ENCODE measurements around the gene CHCHD6.

CHCHD6 gene

GRCh38 chr3:126971891-126972351 is 267.9 kb downstream of the CHCHD6 start:
- DNase-seq (ENCODE audit: low read depth in 2 of 2, low spot score in 1 of 2): no peak

DNA sequence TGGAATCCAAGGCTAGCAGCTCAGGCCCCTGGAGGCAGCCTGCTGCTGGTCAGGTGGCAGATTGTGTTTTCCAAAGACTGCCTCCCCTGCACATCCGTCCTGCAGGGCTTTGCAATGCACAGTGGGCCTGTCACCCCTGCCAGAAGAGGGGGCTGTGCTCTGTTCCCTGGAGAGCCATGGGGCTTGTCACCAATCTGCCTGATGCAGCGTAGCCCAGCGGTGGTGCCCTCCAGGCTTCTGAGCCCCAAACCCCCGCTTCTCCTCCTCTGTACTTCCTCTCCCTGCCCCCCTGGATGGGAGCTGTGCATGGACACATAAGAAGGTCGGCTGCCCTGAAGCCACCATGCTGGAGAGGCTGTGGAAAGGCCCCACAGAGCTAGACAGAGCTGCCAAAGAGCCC is 268.8 kb downstream of the CHCHD6 start:
- no peak for DNase-seq (ENCODE audit: low read depth in 2 of 2, low spot score in 1 of 2)

DNA sequence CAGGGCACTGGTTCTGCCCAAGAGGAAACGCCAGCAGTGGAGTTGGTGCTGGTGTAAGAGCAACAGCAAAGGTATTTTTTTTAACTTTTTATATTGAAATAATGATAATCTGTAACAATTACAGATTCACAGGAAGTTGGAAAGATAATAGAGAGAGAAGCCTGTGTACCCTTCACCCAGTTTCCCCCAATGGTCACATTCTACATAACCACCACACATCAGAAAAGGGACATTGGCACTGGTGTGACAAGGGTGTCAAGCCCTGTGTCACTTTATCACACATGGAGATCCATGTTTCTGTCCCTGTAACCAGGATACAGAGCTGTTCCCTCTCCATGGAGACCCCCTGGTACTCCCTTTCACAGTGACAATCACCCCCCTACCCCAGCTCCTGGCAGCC is 269.8 kb downstream of the CHCHD6 start:
- no peak for DNase-seq (ENCODE audit: low read depth in 2 of 2, low spot score in 1 of 2)

DNA sequence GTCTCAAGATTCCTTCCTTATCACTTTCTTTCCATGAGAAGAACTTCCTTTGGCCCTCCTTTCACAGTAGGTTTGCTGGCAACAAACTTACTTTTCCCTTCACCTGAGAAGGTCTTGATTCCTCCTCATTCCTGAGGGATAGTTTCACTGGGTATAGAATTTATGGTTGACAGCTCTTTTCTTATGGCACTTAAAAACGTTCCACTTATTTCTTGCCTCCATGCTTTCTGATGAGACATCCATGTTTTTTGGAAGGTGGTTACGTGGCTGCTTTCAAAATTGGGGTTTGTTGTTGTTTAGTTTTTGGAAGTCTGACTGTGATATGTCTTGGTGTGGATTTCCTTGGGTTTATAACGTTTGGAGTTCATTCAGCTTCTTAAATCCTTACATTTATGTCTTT is 270.7 kb downstream of the CHCHD6 start:
- no peak for DNase-seq (ENCODE audit: low read depth in 2 of 2, low spot score in 1 of 2)

DNA sequence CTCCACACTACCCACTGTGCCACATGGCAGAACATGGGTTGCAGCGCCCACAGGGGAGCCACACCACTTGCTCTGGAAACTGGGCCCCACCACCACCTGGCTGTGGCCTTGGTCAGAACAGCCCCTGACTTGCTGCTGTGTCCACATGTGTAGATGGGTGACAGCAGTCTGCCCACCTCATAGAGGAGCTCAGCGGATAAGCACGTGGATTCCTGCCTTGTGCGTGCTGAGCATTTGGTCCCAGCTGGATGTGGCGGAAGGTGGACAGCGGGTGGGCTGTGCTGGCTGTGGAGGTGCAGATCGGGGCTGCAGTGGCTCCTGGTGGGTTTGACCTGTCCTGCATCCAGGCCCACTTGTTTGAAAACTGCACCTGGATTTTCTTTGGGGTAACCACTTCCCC is 272.9 kb downstream of the CHCHD6 start:
- DNase-seq (ENCODE audit: low read depth in 2 of 2, low spot score in 1 of 2): no peak

DNA sequence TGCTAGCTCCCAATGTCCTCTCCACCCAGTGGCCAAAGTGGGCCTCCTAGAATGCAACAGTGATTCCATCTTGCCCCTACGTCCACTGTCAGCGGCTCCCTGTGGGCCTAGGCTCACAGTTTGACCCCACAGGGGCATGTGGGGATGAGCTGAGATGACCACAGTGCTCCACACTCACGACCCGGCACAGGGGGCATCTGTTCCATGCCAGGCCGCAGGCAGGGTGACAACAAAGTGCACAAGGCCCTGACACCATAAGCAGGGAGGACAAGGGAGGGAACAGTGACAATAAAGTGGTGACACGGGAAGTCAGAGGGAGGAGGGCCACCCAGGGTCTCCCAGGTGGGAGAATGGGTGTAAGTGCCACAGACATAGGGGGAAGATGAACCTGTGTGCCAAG is 273.8 kb downstream of the CHCHD6 start:
- DNase-seq (ENCODE audit: low read depth in 2 of 2, low spot score in 1 of 2): no peak

GRCh38 chr3:126978291-126978690 is 274.3 kb downstream of the CHCHD6 start:
- DNase-seq (ENCODE audit: low read depth in 2 of 2, low spot score in 1 of 2): no peak

- no peak for DNase-seq (ENCODE audit: low read depth in 2 of 2, low spot score in 1 of 2)
Observed at GRCh38 chr3:126979046-126979628, 275.1 kb downstream of the CHCHD6 start.

DNA sequence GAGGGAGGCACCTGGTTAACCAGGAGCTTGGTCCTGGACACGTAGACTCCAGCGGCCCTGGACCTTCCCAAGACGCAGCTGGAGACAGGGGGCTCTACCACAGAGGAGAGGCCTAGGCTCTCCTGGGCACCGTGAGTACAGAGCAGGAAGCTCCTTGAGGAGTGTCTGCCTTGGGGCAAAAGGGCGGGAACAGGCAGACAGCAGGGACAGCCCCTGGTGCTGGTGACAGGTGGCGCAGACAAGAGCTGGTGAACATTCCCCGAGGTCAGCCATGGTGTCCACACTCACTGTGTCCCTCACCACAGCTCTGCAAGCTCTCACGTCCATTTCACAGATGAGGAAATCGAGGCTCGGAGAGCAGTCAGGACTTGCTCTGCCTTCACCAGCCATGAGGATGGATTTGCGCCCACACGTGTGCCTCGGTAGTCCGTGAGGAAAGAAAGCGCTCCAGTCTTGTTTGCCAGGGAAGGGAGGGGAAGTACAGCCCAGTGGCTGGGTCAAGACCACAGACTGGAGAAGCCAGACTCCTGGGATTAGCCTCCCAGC is 276.3 kb downstream of the CHCHD6 start:
- DNase-seq (ENCODE audit: low read depth in 2 of 2, low spot score in 1 of 2): no peak

- peak; percentile 27 to 43 for DNase-seq (ENCODE audit: low read depth in 2 of 2, low spot score in 1 of 2)
Observed at GRCh38 chr3:126982126-126982470, 278.1 kb downstream of the CHCHD6 start.

DNA sequence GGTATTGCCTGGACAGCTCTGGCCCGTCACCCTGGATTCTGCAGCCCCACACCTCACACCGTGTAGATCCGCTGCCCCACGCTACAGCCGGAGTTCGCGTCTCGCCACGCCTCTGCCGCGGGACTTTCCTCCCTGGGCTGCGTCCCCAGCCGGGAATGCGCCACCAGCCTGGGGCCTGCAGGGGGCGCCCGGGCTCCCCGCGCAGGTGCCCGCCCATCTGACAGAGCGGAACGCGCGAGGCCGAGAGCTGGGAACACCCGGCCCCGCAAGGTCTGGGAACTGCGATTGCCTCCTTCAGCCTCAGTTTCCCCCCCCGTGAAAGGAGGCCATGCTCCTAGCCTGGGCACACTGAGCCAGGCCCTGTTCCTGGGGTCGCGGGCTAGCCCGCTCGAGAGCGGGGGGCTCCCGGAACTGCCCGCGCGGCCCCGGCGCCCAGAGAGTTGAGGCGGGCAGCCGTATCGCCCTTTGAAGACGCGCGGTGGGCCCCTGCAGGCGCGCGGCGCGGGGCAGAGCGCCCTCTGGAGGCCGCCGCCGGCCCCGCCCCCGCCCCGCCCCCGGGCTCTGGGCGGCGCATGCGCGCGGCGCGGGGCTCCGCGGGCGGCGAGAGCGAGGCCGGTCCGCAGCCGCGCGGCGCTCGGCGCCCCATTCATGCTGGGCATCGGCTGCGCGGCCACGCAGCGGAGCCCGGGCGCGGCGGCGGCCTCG is 278.6 kb downstream of the CHCHD6 start, which contains the start of gene PLXNA1:
Gene PLXNA1 (plus strand): TSS at position 645 of the 705 bp plus-strand sequence. CDS start 5,479 bp downstream, outside the sequence.
- peak; percentile 59 to 79 for DNase-seq (ENCODE audit: low read depth in 2 of 2, low spot score in 1 of 2)

- no peak for DNase-seq (ENCODE audit: low read depth in 2 of 2, low spot score in 1 of 2)
Observed at GRCh38 chr3:126983276-126983652, 279.2 kb downstream of the CHCHD6 start.

DNA sequence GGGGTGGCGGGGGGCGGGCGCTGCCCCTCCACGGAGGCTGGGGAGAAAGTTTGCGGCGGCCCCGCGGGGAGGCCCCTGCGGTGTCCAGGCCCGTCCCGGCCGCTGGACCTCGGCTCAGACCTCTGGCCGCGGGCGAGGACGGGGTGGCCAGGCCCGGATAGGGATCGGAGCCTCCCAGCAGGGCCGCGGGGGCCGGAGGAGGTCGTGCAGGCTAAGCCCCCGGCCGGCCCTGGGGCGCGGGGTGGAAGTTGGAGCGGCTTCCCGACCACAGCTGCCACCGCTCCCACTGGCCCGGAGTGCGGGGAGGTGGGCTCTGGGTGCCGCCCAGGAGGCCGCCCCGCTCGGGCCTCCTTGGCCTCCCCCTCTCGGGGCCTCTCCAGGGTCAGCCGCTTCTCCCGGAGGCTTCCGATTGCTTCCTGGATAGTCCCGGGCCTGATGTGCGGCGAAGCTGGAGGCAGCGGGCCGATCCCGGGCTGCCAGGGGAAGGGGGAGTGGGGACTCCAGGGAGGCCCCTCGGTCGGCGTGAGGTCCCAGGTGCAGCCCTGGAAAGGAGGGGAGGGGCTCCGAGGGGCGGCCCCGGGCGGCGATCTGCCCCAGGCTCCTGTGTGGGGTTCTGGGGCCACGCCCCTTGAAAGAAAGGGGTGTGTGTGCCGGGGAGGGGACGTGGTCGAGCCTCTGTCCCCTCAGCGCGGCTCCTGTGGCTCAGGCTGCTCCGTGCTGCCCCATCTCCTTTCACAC is 279.8 kb downstream of the CHCHD6 start:
- no peak for DNase-seq (ENCODE audit: low read depth in 2 of 2, low spot score in 1 of 2)

- DNase-seq (ENCODE audit: low read depth in 2 of 2, low spot score in 1 of 2): no peak
Observed at GRCh38 chr3:126984391-126985131, 280.5 kb downstream of the CHCHD6 start.

DNA sequence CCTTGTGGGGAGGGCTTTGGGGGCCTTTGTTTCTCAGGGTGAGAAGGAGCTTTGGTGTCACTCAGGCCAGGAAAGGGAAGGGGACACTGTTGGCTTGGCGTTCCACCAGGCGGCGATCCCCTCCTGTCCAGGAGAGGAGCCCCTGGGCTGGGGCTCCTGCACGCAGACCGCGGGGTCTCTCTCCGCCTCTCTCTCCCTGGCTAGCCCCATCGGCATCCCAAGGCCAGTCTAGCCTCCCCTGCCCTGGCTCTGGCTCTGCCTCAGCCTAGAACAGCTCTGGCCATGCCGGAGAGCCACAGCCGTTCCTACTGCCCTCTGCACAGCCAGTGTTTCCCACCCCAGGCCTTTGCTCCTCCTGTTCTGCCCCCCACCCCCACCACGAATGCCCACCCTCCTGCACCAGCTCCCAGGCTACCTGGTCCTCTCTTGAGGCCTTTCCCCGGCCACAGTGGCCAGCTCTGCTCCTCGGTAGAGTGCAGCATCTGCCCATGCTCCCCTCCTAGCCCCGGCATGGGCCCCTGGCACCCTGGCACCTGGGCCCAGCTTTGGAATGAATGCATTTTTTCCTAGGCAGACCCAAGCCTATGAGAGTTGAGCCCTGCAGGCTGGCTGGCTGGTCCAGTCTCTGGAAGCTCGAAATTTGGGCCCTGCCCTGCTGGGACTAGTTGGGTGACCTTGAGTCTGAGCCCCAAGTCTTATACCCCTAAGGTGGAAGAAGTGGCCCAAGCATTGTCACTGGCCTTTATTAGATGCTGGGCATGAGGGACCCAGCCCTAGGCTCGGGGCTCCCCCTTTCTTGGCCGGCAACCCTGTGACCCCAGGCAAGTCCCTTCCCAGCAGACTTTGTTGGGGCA is 281.3 kb downstream of the CHCHD6 start:
- no peak for DNase-seq (ENCODE audit: low read depth in 2 of 2, low spot score in 1 of 2)

GRCh38 chr3:126986001-126986400 is 282.0 kb downstream of the CHCHD6 start:
- no peak for DNase-seq (ENCODE audit: low read depth in 2 of 2, low spot score in 1 of 2)

DNA sequence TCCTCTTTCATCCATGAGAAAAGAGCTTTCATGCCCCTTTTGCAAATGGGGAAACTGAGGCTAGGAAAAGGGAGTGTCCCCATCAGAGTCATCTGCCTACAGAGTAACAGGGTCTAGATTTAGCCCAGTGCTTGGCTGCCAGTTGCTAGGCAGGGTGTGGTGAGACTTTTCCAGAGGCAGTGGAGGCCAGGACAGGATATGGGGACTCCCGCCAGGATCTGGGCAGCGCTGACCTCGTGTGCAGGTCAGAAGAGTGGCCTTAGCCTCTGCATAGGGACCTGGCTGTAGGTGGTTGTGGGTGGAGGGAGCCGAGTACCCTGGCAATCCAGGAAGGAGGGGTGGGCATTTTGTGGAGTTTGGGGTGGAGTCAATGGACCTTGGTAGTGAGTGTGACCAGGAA is 283.1 kb downstream of the CHCHD6 start:
- DNase-seq (ENCODE audit: low read depth in 2 of 2, low spot score in 1 of 2): no peak

GRCh38 chr3:126987596-126987995 is 283.6 kb downstream of the CHCHD6 start:
- DNase-seq (ENCODE audit: low read depth in 2 of 2, low spot score in 1 of 2): no peak

DNA sequence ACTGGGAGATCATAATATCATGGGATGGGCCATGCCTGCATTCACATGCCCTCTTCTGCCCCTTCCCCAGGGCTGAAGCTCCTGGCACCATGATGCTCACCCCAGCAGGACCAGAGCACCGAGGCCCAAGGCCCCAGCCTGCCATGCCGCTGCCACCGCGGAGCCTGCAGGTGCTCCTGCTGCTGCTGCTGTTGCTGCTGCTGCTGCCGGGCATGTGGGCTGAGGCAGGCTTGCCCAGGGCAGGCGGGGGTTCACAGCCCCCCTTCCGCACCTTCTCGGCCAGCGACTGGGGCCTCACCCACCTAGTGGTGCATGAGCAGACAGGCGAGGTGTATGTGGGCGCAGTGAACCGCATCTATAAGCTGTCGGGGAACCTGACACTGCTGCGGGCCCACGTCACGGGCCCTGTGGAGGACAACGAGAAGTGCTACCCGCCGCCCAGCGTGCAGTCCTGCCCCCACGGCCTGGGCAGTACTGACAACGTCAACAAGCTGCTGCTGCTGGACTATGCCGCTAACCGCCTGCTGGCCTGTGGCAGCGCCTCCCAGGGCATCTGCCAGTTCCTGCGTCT is 284.5 kb downstream of the CHCHD6 start:
- DNase-seq (ENCODE audit: low read depth in 2 of 2, low spot score in 1 of 2): no peak
